DMS 273 treated with DMSO at 0.1 percent for 48 hours (cell line): Measurements from ENCODE around the gene TMEM255B.

Experiments
- DNase-seq: peaks from one replicate; lab custom pipeline; 2025; lab: John Stamatoyannopoulos, UW

TMEM255B gene

DNA sequence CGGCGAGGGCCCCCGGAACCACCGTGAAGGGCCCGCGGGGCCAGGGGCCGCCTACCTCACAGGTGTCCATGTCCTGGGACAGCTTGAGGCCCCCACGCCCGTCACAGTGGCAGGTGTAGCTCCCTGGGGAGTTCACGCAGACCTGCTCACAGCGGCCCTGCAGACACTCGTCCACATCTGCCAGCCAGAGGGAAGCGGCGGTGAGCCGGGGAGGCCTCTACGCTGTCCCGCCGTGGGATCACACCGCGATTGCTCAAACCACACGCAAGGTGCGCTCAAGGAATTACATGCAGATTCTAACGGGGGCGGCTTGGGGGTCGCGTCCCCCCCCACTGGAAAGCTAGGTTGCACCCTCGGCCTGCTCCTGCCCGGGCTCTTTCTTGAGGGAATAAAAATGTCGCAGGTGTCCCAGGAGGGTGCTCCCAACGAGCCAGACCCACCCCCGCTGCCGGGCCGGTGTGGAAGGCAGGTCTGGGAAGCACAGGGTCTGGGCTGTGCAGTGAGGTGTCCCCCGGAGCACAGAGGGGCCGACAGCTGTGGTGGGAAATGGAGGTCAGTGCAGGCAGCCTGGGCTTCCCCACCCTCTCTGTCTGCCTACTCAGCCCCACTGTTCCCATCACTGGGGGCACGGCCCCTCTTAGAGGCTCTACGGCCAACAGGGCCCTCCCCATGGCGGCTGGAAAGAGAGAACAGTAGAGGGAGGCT is 75.6 kb downstream of the TMEM255B start:
- no peak for DNase-seq

DNA sequence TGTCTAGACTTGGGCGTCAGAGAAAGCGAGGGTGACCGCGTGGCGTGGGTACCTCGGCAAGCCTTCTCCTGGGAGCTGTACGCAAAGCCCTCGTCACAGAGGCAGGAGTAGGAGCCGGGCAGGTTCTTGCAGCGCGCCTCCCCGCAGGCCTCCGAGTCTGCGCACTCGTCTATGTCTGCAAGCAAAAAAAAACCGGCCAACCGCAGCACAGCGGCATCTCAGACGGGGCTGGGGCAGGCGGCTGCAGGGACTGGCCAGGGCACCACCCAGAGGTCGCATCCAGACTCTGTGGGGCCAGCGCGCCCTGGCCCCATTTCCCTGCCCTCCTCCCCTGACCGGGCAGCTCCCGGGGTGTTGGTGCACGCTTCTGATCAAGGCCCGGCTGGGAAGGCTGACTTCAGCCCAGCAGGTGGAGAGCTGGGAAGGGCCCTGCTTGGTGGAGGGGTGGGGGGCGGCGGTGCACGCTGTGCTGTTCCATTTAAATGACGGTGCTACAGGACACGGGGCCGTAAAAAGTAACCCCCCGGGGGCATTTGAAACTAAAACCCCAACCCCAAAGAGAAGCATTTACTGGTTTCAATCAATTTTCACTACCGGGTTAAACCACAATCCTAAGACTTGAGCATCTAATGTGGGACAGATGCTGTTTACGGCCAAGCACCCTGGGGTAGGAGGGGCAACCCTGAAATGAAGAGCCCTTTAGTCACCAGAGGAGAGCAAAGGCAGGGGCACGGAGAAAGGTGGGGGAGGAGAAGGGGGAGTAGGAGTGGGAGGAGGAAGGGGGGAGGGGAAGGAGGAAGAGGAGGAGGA is 76.6 kb downstream of the TMEM255B start:
- peak; percentile 20 for DNase-seq

DNA sequence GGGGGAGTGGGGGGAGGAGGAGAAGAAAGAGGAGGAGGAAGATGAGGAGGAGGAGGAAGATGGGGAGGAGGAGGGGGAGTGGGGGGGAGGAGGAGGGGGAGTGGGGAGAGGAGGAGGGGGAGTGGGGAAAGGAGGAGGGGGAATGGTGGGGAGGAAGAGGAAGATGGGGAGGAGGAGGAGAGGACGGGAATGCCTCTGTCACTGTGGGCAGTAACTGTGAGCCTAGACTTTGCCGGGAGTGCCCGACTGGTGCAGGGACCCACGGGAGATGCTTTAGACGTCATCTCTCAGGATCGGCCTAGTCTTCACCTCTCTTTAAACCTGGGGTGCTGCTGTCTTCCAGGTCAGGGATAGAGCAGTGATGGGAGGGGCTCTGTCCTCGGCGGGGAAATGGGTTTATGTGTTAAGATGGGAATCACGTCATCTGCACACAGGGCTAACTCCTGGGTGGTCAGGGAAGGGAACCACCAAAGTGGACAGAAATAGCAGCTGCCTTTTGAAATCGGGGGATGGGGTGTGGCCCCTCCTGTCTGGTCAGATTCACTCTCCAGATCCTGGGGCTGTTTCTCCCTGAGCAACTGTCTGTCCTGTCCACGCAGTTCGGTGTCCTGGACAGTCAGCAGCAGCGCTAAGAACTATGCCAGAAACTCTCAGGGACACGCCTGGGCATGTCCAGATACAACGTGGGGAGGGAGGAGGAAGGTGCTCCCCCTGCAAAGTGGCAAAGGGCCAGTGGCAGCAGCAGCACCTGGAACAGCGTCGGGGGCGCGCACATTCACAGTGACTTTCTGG is 77.9 kb downstream of the TMEM255B start:
- DNase-seq = no peak

DNA sequence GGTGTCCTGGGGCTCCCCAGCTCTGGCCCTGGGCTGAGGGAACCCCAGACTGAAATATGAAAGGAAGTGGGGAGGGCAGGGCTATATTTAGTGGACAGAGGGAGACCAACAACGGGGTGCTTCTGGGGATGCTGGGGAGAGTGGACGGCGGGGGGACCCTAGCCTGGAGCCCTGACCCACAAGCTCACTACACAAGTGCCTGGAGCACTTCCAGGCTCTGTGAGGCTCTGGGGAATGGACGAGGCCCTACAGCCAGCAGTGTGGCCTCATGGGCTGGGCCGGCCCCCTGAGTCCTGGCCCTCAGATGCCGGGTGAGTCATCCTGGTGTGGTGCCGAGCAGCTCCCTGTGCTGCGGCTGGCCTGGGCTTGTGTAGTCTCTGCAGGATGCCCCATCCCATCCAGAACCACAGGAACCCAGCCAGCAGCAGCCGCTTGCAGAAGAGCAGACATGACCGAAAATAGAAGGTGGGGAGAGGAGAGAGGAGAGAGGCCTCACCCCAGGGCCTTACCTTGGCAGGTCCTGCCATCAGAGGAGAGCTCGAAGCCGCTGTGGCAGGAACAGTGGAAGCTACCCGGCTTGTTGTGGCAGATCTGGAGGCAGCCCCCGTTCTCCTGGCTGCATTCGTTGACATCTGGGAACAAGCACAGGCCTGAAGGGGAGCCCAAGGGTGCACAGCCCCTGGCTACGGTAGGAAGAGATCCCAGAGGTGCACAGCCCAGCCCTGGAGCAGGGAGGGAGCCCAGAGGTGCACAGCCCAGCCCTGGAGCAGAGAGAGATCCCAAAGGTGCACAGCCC is 78.7 kb downstream of the TMEM255B start:
- peak; percentile 53 for DNase-seq

DNA sequence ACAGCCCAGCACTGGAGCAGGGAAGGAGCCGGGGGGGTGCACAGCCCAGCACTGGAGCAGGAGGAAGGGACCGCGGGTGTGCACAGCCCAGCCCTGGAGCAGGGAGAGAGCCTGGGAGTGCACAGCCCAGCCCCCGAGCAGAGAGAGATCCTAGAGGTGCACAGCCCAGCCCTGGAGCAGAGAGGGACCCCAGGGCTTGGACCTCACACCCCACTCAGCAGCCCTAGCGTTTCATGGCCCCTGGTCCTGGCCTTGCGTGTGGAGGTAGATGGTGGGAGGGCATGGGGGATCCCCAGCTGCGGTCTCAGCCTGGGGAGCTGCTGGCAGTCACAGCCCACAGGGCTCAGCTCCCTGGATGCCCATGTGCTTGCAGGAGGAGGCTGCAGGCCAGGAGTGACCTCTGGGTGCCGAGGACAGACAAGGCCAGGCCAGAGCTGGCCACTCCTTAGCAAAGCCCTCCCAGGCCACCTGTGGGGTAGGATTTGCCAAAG is 79.7 kb downstream of the TMEM255B start:
- DNase-seq = no peak

DNA sequence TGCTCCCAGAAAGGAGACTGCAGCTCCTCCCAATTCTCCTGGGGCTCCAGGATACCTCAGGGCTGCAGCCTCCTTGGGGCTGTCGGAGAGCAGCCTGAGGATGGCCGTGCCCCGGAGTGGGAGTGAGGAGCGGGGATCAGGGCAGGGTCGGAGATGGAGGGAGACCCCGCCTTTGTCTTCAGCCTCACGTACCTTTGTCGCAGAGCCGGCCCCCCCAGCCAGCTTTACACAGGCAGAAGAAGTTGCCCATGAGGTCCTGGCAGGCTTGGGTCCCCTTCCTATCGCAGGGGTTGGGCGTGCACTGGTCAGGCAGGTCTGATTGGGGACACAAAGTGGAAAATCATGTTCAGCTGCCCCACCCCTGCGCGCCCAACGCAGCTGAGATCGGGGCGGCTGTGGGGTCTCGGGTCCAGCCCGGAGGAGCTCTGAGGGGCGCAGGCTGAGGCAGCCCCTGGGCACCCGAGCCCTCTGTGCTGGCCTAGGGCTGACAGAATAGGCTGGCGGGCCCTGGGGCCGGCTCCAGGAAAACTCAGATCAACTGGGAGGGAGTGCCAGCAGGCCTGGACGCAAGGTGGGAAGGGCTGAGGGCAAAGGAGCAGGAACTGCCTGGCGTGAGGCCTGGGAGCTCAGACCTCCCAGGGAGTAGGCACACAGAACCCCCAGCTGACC is 80.6 kb downstream of the TMEM255B start:
- no peak for DNase-seq

DNA sequence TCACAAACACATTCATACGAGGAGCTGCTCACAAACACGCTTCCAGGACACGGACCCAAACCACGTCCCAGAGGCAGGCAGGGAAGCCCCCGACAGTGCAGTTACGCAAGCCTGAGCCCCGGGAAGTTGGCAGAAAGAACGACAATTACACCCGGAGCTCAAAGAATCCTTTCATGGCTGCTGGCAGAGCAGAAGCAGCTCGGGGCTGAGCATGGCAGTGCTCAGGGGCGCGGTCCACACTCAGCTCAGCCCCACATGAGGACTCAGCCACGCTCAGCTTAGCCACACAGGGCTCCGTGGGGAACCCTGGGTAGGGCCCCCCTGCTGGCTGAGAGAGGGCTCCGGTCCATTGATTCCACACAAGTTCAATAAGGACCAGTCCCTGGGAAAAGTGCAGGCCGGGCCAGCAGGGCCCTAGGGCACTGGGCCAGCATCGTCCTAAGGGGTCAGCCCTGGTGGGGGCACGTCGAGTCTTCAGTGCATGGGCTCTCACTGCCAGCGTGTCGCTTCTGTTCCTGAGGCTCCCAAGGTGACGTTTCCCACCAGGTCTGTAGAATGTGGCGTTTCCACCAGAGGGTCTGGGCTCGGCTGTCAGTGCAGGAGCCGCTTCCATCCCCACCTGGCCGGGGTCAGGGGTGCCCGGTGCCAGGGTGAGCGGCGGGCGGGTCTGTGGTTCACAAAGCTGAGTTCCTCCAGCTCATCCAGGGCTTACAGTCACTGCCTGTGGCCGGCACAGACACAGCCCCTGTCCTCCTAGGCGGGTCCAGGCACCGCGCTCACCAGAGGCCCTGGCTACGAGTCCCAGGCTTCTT is 81.7 kb downstream of the TMEM255B start:
- no peak for DNase-seq

DNA sequence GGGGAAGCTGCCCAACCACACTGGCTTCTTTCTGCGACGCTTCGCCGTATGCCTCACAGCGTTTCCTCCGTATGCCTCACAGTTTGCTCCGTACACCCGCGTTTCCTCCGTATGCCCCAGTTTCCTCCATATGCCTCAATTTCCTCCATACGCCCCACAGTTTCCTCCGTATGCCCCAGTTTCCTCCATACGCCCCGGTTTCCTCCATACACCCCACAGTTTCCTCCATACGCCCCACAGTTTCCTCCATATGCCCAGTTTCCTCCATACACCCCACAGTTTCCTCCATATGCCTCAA is 82.3 kb downstream of the TMEM255B start:
- DNase-seq = no peak

DNA sequence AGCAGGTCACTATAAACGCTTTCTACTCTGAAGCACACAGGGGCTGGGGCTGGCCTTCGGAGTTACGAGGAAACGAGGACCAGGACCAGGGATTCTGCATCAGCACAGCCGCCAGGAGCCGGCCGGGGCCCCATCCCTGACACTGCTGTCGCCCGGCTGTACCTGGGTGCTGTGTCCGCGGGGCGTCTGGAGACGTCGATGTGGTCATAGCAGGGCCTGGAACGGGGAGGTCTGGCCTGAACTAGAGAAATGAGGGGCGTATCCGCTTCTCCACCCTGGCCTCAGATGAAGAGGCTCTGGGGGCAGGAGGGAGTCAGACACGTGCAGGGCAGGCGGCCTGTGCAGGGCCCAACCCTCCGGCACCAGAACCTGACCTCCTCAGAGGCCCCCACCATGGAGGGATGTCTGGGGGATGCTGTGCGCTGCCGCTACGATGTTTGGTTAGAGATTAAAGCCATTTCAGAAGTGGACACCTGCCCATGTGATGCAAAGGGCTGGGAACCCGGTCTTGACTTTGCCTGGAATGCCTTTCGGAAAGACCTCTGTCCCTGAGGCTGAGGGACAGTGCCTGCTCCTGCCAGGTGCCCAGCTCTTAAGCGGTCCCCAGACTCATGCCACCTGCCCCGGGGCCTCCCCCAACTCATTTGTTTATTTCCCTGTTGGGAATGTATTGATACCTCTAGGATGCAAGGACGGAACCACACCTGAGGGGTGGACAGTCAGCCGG is 83.5 kb downstream of the TMEM255B start:
- DNase-seq = no peak

DNA sequence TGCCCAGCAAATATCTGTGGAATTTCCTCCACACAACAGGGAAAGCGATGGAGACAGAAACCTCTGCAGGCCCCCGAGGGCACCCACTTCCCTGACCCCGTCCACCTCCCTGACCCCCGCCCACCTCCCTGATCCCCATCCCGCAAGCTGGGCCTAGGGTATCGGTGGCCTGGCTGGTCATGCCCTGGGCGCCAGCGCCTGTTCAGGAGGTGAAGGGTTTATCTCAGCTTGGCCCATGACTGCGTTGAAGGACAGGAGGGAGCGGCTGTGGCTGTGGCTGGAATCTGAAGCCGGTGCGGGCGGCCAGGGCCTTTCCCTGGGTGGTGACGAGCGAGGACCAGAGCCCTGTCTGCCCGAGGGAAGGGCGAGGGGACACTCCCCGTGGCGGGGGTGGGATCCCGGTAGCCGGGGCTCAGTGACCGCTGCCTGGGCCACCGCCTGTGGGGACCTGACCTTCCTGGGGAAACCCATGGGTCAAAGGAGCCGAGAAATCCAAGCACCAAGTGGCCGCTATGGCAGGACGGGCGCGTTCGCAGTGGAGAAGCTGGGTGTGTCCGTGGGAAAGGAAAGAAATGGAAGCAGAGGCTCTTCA is 84.1 kb downstream of the TMEM255B start:
- no peak for DNase-seq

DNA sequence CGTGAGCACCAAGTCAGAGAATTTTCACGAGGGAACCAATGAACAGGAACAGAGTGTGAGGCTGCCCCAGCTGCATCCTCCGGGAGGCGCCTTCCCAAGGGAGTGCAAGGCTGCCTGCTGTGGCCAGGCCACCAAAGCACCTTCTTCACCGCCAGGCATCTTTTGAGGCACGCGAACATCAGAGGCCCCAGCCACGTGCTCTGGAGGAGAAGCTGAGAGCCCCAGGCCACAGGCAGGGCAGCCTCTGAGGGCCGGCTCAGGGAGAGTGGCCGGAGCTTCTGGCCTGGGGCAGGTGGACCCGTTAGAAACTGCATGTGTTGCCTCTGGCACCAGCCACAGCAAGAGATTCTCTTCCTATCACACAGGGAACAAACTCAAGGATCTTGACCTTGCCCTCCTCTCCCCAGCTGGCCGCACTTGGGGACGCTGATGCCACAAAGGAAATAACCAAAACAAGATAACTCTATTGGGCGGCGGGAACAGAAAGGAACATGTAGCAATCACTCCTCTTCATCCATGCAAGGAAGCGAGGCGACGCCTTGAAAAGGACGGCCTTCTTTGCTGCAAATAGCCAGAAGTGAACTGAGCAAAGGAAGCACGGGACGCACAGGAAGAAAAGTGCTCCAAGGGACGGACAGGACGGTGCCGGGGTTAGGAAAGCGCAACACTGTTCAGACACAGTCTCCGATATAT is 85.0 kb downstream of the TMEM255B start:
- DNase-seq = no peak

DNA sequence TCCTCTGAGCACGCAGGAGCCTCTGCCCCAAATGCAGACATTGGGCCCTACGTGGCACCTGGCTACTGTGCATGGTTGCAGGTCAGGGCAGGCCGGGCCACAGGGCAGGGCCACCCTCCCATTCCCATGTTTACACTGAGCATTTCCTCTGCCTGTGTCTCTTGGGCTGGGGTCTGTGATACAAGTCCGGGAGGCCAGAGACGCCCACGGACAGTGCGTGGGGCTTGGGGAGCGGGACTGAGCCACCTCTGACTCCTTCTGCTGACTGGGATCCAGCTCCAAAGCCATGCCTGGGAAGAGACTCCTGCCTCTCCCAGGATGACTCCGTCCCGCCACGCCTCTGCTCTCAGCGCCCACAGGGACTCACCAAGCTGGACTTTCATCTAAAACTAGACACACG is 86.0 kb downstream of the TMEM255B start:
- no peak for DNase-seq

DNA sequence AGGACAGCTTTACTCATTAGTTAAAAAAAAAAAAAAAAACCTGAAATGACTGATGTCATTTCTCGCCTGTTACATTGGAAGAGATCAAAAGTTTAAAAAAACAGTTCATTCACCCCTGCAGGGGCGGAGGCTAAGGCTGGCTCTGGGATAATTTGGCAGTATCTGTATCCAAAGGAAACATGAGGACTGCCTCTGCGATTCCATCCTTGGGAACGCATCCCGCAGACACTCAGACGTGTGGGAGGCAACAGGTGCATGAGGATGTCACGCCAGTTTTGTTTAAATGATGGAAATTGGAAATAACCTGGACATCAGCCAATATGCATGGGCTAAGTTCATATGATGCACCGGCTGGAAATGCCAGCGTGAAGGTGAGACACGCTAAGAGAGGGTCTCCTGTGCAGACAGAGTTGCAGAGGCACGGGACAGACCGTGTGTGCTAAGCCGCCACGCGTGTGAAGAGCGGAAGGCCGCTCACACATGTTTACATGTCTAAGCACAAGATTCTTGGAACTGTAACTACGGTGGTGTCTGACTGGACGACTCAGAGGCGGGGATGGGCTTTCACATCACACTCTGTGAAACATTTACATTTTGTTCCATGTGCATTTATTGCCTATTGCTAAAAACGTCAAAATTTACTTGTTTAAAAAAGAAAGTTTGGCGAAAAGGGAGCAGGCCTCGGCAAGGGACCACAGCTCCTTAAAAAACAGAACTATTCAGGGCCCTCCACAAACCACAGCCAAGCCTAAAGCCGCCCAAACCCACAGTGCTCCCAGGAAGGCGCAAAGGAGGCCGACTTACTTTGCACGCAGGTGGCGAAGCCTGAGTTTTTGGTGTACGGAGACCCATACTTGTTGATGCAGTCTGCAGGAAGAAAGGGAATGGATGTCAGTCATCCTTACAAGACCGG is 87.0 kb downstream of the TMEM255B start:
- no peak for DNase-seq

DNA sequence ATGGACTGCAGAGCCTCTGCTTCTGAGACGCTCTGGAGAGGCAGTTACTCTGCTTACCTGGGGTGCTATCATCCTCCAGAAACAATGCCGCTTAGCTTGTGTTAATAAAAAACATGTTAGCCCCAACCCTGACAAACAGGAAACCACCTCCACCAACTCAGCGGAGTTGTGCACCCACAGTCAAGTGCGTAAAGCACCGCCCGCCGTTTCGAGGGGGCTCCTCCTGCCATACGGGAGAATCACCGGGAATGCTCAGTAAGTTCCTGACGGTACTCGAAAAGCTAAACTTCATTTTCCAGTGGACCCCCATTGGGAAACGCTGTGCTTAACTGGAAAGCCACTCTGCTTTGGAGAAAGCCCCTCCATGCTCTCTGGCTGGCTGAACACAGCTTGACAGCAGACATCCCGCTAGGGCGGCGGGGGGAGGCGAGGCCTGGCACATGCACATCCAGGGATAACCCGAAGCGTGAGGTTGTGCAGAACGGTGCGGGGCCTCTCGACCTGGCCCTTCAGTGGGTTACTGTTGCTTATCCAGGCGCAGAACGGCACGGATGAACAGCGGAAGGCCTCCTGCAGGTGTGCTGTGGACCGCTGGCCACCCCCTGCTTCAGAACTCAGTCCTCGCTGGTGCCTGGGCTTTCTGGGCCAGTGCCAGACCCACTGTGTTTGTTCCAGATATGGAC is 87.8 kb downstream of the TMEM255B start:
- no peak for DNase-seq

DNA sequence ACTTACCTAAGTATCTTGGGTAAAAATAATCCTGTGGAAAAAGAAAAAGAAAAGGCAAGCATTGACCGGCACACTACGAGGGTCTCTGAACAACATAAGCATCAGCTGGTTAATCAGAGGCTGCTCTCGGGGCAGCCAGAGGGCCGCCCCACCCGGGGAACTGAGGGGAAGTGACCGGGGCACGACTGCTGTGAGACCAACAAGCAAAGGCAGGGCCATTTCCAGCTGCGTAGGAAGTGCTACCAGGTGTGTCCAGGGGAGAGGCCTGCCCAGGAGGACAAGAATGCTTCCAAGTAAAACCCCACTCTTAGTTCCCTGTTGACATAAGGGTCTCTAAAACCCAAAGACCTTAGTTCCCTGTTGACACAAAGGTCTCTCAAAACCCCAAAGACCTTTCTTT is 89.0 kb downstream of the TMEM255B start:
- no peak for DNase-seq

DNA sequence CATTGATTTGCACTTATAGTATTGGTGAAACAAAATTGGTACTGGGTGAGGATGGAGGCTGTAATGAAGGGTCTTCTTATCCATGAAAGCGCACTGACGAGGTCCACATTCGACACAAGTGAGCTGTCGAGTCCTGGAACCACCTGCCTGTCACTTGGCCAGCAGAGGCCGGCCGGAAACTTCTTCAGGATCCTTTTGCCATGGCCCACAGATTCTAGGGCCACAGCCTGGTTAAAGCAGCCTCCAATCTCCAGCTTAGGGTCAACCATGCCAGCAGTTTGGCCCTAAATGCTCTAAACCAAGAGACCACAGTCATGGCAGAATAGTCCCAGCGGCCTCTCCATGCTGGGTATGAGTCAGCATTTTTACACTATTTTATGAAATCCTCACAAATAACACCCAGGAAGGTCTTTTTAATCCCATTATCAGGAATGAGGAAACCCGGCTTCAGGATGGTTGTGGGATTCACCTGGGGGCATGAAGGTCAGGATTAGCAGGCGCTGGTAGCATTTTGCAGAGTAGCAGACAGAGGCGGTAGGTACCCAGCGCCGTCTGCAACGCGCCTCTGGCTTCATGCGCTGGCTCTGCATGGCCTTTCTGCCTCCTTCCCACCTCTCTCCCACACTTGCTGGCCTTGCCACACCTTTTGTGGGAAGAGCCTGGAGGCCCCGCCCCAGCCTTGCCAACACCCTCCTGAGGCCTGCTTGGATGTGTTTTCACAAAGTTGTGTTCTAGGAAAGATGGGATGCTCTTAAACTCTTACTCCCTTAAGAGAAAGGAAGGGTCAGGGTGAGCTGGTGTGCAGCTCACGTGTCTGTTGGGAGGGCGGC is 89.6 kb downstream of the TMEM255B start:
- no peak for DNase-seq
